PFSK-1 (cell line): ENCODE results near the gene BRICD5.
A peak's percentile ranks its signal among the peaks of the same experiment; 100 is the strongest.

Experiments
- FOXP2 ChIP-seq: optimal IDR thresholded peaks from 2 replicates; pipeline ENCODE3; 2011; ENCODE audit warnings: borderline replicate concordance, control low read depth, inconsistent platforms; ENCODE audit not compliant: insufficient read depth; ENCODE audit errors: extremely low read length, extremely low read depth
- POLR2AphosphoS5 ChIP-seq: IDR thresholded peaks from 2 replicates; pipeline ENCODE4 v1.6.1; 2012; ENCODE audit warnings: low read depth, mild to moderate bottlenecking, control low read depth, low read length, moderate library complexity
- REST ChIP-seq, 2 experiments: IDR thresholded peaks; 2 replicates each; pipeline versions ENCODE4 v1.6.1 to v1.8.0; 2011 to 2012; ENCODE audit warnings: low read depth in 2 of 2, low read length in 2 of 2, control low read depth in 1 of 2, inconsistent platforms in 1 of 2, mild to moderate bottlenecking in 1 of 2, moderate library complexity in 1 of 2; ENCODE audit not compliant: insufficient read depth in 1 of 2
- SIN3A ChIP-seq: IDR thresholded peaks from 2 replicates; pipeline ENCODE4 v1.6.1; 2012; ENCODE audit warnings: mild to moderate bottlenecking, low read length, moderate library complexity, borderline replicate concordance; ENCODE audit not compliant: insufficient read depth
- TAF1 ChIP-seq: IDR thresholded peaks from 2 replicates; pipeline ENCODE4 v1.6.1; 2012; ENCODE audit warnings: low read length, control low read depth, borderline replicate concordance; ENCODE audit not compliant: insufficient read depth

Gene BRICD5

GRCh38 chr16:2205967-2206313, 4.7 kb downstream of the BRICD5 start:
- TF ChIP-seq TAF1: no peak
- no peak for TF ChIP-seq FOXP2
- TF ChIP-seq REST (IDR thresholded peaks at IDR 0.05; ENCODE audit: insufficient read depth in 1 of 2, low read depth in 2 of 2, low read length in 2 of 2): no peak
- no peak for TF ChIP-seq SIN3A
- TF ChIP-seq POLR2AphosphoS5: 0 out of 2 replicates have a peak, but pooled peaks have one; percentile 10

- TF ChIP-seq TAF1: peak; percentile 53
- no peak for TF ChIP-seq SIN3A
- TF ChIP-seq FOXP2: no peak
- TF ChIP-seq REST (IDR thresholded peaks at IDR 0.05; ENCODE audit: insufficient read depth in 1 of 2, low read depth in 2 of 2, low read length in 2 of 2): 0 out of 4 replicates have a peak, but pooled peaks of 1 of the 2 experiments have one; percentile 7
- peak; percentile 87 for TF ChIP-seq POLR2AphosphoS5
Measured at GRCh38 chr16:2205104-2205966, 5.3 kb downstream of the BRICD5 start, which contains the start of gene MLST8. Gene MLST8, plus strand, starts transcription at chr16:2205454. Its CDS starts 632 bp downstream, at chr16:2206086.

GRCh38 chr16:2204416-2205103, 6.1 kb downstream of the BRICD5 start:
- TF ChIP-seq REST (IDR thresholded peaks at IDR 0.05; ENCODE audit: insufficient read depth in 1 of 2, low read depth in 2 of 2, low read length in 2 of 2): no peak
- no peak for TF ChIP-seq TAF1
- no peak for TF ChIP-seq SIN3A
- no peak for TF ChIP-seq FOXP2
- no peak for TF ChIP-seq POLR2AphosphoS5

DNA sequence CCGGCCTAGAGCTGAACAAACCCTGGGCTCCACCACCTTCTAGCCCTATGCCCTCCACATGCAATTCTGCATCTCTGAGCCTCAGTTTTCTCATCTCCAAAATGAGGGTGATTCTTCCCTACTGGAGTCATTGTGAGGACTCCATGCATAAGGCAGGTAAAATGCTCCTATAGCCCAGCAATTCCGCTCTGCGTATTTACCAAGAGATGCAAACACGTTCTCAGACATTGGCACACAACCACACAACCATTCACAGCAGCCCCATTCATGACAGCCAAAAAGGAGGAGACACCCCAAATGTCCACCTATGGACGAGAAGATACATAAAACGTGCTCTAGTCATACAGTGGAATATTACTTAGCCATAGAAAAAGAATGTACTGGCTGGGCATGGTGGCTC, 10.3 kb downstream of the BRICD5 start:
- no peak for TF ChIP-seq SIN3A
- TF ChIP-seq FOXP2: no peak
- no peak for TF ChIP-seq POLR2AphosphoS5
- no peak for TF ChIP-seq TAF1
- TF ChIP-seq REST (IDR thresholded peaks at IDR 0.05; ENCODE audit: insufficient read depth in 1 of 2, low read depth in 2 of 2, low read length in 2 of 2): no peak
